ENCODE results near the gene ARMC9. TPM values are rescaled to one million over a fixed set of nuclear protein-coding genes. Genes with fewer than 3 reads are reported as not detected.

The ARMC9 gene
- total and polyA plus RNA-seq, 2 donors (not counting 3 experiments of a cell fraction or from before 2014, with no cell fraction given): 16.4 to 24.2 TPM

DNA sequence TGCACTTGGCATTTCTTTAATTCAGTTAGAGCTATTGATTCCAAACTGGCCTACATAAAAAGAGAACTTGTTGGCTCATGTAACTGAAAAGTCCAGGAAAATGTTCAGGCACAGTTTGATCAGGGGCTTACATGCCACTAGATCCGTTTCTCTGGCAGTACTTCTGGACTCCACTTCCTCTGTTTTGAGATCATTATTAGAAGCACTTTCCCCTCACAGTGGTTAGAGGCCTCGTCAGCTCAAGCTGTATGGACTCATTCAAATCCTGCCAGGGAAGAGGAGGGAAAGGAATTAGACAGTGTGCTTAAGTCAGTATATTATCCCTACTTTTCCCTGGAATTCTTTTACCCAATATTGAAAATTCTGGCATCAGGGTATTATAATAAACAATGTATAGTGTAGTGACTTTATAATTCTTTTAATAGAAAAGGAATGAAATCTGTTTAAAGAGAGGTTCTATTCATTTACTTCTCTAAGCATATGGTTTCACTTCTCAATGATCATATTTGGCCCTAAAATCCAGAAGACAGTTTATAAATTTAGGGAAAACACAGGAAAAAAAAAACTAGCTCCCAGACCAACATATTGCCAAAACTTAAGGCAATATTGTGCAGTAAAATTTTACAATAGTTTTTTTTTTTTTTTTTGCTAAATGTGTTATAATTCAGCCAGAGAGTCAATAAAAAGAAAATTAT, 92.0 kb downstream of the ARMC9 start:
- peaks cover 0 to 11% of the 10 kb centered on the region in 2 experiments for H3K36me3 ChIP-seq (ENCODE audit: control insufficient read depth in 2 of 2, extremely low read depth in 1 of 2, insufficient read depth in 2 of 2, low read length in 2 of 2)
- dilution Hi-C loops (cut with MboI; ENCODE audit: extremely low pct_ligation_motif_present, low sequenced_read_pairs): no loop called here
- TF ChIP-seq JUN (IDR thresholded peaks at IDR 0.05; ENCODE audit: borderline replicate concordance, insufficient read depth, insufficient read length, low read depth): no peak
- no peak for TF ChIP-seq CTCF (IDR thresholded peaks at IDR 0.05; ENCODE audit: extremely low read depth in 1 of 2, insufficient read depth in 1 of 2, low read depth in 1 of 2, low read length in 2 of 2)
- TF ChIP-seq GATA2 (IDR thresholded peaks at IDR 0.05; ENCODE audit: insufficient read depth, insufficient read length, low read depth, low read length): no peak
- TF ChIP-seq MYC (IDR thresholded peaks at IDR 0.05; ENCODE audit: low read depth, low read length): no peak
- no peak for TF ChIP-seq POLR2AphosphoS5 (IDR thresholded peaks at IDR 0.05; ENCODE audit: insufficient read depth, low read depth, low read length)
- no peak for TF ChIP-seq FOS (IDR thresholded peaks at IDR 0.05; ENCODE audit: borderline replicate concordance, insufficient read depth, low read length)
- TF ChIP-seq, protein P1, sequence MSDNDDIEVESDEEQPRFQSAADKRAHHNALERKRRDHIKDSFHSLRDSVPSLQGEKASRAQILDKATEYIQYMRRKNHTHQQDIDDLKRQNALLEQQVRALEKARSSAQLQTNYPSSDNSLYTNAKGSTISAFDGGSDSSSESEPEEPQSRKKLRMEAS (IDR thresholded peaks at IDR 0.05; ENCODE audit: insufficient read depth, insufficient read length): no peak
- TF ChIP-seq POLR2A (IDR thresholded peaks at IDR 0.05; ENCODE audit: low read depth, low read length): no peak
- no peak for TF ChIP-seq EZH2 (IDR thresholded peaks at IDR 0.05; ENCODE audit: borderline replicate concordance, low read depth, low read length, severe bottlenecking)

More for the DNA sequence above, 92.0 kb downstream of the ARMC9 start:
- Histone ChIP-seq H3K27me3 (ENCODE audit: control insufficient read depth in 2 of 2, insufficient read depth in 2 of 2, low read length in 2 of 2) (no peaks in the 10 kb centered on the region), H3K9me1 (replicated peaks; ENCODE audit: control insufficient read depth, extremely low read depth, insufficient read depth, low read length) (no peaks in the 10 kb centered on the region), H2AFZ (ENCODE audit: low read depth, low read length) (no peak overlapping the region), H3K4me3 (replicated peaks in 1 of 3; ENCODE audit: insufficient read depth in 1 of 3, low read depth in 1 of 3, low read length in 3 of 3) (no peak overlapping the region), H3K4me2 (ENCODE audit: insufficient read depth, low read length) (no peak overlapping the region), H3K9ac (replicated peaks; ENCODE audit: extremely low read depth, insufficient read depth, low read length) (no peak overlapping the region), H3K79me2 (ENCODE audit: control insufficient read depth, insufficient read depth, low read length) (no peaks in the 10 kb centered on the region), H3K4me1 (ENCODE audit: control insufficient read depth, extremely low read depth, insufficient read depth, low read length) (no peaks in the 10 kb centered on the region), H4K20me1 (replicated peaks; ENCODE audit: control insufficient read depth, extremely low read depth, insufficient read depth, low read length) (no peaks in the 10 kb centered on the region), H3K27ac (ENCODE audit: insufficient read depth, low read depth, low read length) (no peak overlapping the region), H3K9me3 (replicated peaks; ENCODE audit: control insufficient read depth, insufficient read depth, low read length) (no peaks in the 10 kb centered on the region)
- POLR2A ChIA-PET: no interaction called here
- BruUV-seq (replicated peaks): no TSS peak
- no peak for DNase-seq (ENCODE audit: low read depth, low spot score)
- CTCF ChIA-PET: interaction anchor here (0.7 to 1.8 kb wide), 5 partner anchors 9 to 364 kb away, joined by 3 to 8 read pairs (median 3); no protein-coding TSS in a partner anchor
- no peak for FAIRE-seq
- intact Hi-C loops (cut with micrococcal nuclease): no loop called here

Data from endothelial cell of umbilical vein (primary cell).